Stimulated activated CD8-positive, alpha-beta memory T cell treated with anti-CD3 and anti-CD28 coated beads, Interleukin-4, amount 100 ng/mL, for 1 hour (primary cell): ENCODE data around the gene DRAP1.
"Not testable (repeated sequence)": the region's sequence is repeated elsewhere in the genome, so short reads cannot be mapped to it uniquely, and the experiment has no call there.

Experiments
- DNase-seq, 2 donors: peaks; one replicate each; pipeline ENCODE4 v3.0.0-alpha.2; 2020; ENCODE audit warnings: low read depth in 2 of 2, low spot score in 1 of 2

Gene DRAP1

DNA sequence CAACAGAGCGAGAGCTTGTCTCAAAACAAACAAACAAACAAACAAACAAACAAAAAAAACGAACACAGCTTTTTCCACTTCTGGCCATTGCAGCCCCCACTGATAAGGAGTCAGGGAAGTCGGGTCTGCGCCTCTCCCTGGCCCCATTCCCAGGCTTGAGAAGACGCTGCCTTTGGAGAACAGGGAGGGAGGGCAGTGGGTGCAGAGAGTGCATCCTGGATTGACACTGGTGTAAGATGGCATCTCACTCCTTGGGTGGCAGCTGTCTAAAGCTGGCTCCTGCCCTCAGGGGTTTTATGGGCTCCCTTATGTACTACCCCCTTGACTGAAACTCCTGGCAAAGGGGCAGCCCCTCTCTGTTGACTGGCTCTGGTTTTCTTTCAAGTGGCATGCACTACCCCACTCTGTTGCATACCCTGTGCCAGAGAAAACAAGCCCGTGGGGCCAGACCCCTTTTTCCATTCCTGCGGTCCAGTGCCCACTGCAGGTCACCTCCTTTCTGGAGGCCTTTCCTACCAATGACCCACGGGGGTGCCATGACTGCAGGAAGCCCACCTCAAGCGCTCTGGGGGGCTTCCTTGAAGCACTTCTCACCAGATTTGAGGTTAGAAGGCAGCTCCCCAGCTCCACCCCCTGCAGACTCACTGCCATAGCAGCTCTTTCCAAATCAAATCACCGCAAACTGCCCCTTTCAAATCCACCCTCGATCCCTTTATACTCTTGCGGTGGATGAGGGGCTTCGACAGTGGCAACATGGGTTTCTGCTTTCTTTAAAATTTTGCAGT lies 12.7 kb downstream of the DRAP1 start:
- no peak for DNase-seq

DNA sequence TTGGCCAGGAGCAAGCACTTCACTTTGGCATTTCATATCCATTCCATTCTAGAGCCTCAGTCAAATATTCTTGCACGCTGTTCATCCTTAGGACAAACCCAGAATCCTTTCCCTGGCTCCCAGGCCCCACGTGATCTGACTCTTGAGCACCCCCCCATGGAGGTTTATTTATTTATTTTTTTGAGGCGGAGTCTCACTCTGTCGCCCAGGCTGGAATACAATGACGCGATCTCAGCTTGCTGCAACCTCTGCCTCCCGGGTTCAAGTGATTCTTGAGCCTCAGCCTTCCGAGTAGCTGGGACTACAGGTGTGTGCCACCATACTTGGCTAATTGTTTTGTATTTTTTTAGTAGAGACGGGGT lies 13.3 kb downstream of the DRAP1 start:
- no peak for DNase-seq

DNA sequence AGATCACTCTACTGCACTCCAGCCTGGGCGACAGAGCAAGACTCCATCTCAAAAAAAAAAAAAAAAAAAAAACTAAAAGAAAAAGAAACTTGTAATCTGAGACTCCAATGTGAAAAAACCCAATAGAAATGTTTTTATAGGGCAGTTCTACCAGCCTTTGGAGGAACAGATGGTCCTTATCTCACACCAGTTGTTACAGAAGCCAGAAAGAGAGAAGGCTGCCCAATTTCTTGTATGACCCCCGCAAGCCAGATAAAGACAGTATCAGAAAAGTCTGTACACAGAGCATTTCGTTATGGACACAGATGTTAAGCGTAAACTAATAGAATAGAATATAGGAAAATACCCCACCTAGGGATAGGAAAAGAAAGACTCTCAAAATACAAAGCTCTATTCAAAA lies 14.8 kb downstream of the DRAP1 start:
- no peak for DNase-seq

DNA sequence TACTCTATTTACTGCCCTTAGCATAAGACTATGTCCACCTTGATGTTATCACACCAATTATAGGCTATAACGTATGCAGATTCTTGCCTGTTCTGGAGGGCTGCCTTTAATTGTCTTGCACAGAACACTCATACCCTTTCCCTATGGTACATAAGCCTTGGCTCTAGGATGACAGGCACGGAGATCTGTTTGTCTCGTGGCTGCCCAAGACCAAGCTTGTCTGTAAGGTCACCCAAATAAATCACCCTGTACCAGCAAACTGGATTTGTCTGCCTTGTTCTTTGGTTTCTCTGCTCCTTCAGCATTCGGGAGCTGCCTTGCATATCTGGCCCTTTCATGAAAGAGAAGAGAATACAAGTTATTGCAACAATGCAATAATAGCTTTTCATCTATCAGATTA lies 18.5 kb downstream of the DRAP1 start:
- no peak for DNase-seq

DNA sequence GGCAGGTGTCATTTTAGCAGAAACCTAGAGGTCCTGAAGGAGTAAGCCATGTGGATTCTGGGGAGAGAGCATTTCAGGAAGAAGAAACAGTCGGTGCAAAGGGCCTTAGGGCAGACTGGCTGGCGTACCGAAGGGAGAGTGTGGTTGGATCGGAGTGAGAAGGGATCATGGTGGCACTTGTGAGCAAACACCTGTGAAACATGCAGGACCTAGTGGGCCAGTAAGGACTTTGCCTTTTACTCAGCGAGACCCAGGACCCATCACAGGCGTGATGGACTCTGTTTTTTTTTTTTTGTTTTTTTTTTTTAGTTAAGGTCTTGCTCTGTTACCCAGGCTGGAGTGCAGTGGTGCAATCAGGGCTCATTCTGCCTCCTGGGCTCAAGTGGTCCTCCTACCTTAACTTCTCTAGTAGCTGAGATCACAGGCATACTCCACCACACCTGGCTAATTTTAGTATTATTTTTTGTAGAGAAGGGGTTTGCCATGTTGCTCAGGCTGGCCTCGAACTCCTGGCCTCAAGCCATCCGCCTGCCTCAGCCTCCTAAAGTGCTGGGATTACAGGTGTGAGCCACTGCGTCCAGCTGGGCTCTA lies 22.6 kb downstream of the DRAP1 start:
- no peak for DNase-seq

DNA sequence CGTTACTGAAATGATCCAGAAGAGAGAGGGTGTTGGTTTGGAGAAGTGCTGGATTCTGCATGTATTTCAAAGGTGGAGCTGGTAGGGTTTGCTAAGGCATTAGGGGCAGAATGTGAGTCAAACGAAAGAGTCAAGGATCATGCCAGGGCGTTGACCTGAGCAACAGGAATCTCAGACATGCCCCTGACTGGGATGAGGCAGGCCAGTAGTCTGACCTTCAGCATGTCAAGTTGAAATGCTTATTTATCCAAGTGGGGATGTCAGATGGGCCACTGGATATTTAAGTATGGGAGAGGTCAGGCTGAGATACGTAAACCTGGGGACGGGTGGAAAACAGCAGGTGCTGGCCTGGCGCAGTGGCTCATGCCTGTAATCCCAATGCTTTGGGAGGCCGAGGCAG lies 23.3 kb downstream of the DRAP1 start:
- DNase-seq: no peak

DNA sequence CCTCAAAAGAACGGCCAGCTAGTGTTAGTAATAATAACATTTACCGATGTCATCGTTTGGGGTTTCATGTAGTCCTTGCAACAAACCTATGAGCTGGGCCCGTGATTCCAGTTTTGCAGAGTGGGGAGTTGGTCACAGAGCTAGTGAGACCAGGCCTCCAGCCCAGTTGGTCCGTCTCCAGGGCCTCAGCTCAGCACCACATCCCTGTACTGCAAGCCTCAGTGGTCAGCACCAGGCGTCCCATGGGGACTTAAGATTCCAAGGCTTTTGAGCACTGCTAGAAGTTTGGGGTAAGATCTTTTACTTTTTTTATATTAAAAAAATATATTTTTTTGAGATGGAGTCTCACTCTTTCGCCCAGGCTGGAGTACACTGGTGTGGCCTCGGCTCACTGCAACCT lies 25.0 kb downstream of the DRAP1 start:
- no peak for DNase-seq

DNA sequence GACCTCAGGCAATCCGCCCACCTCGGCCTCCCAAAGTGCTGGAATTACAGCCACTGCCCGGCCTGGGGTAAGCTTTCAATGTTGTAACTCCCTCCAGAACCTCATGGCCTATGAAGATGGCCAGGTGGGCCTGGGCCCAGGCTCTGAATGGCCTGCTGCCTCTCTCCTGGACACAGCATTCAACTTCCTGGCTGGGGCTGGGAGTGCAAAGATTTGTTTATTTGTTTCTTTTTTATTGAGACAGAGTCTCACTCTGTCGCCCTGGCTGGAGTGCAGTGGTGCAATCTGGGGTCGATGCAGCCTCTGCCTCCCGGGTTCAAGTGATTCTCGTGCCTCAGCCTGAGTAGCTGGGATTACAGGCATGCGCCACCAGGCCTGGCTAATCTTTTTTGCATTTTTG lies 25.5 kb downstream of the DRAP1 start:
- no peak for DNase-seq

DNA sequence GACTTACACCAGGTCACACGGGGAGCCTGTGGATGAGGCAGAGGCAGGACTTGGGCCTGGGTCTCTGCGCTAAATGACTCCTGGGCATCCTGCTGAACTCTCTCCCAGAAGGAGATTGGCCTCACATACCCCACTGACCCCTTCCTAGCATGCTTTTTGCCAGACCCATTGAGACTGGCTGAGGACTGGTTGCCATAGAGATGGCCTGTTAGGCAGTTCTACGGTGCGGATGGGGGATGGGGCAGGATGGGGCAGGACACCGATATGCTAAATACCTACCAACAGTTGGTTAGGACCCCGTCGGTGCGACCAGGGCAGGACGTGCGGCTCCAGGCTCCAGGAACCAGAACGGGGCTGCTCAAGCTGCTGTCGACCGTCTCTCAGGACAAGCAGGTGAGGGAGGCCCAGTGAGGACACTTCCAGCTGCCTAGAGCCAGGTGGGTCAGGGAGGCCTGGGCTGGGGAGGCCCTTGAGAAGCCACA lies 26.2 kb downstream of the DRAP1 start, which contains the start of gene TSGA10IP:
TSS of gene TSGA10IP (plus strand) at position 51 of the 482 bp plus-strand sequence. CDS start at position 247, 196 bp downstream.
- DNase-seq: no peak

DNA sequence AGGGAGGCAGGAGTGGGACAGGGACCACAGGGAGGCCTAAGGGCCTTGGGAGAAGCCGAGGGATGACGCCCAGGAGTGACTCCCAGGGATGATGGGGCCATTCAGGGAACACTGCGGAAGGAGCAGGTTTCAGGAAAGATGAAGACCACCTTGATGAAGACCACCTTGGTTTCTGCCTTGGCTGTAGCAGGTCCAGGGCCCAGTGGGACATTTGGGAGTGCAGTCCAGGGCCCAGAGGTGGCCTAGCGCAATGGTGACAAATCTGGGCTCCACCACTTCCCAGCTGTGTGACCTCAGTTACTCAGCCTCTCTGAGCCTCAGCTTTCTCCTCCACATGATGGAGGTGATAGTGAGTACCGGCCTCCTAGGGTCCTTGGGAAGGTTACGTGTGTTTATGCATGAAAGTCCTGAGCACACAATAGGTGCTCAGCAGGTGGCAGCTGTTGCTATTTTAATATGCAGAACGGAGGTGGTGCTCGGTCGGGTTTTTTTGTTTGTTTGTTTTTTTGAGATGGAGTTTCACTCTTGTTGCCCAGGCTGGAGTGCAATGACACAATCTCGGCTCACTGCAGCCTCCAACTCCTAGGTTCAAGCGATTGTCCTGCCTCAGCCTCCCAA lies 26.8 kb downstream of the DRAP1 start:
- DNase-seq: no peak

DNA sequence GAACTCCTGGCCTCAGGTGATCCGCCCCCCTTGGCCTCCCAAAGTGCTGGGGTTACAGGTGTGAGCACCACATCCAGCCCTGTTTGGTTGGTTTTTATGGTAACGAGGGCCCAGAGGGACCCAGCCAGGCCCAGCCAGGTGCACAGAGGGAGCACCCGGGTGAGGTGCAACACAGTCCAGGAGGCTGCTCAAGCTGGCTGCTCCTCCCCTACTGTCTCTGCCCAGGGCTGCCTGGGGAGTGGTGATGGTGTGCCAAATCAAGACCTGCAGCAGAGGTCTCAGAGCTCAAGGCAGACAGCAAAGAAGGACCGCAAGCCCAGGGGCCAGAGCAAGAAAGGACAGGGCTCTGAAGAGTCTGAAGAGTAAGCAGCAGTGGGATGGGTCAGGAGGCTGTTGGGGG lies 27.4 kb downstream of the DRAP1 start:
- DNase-seq: no peak

DNA sequence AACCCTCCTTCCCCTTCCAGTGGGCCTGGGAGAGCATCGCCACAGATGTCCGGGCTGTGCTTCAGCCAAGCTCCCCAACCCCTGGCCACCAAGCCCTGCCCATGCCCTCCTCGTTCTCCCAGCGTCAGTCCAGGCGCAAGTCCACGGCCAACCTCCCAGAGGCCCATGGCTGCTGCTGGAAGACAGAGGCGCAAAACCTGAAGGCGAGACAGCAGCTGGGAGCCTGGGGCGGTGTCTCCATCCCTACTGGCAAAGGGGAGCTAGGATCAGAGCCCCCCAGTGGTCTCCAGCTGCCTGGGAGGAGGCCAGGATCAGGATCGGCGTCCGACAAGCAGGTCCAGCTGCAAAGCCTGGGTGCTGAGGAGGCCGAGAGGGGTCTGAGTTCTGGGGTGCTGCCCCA lies 27.9 kb downstream of the DRAP1 start:
- no peak for DNase-seq

DNA sequence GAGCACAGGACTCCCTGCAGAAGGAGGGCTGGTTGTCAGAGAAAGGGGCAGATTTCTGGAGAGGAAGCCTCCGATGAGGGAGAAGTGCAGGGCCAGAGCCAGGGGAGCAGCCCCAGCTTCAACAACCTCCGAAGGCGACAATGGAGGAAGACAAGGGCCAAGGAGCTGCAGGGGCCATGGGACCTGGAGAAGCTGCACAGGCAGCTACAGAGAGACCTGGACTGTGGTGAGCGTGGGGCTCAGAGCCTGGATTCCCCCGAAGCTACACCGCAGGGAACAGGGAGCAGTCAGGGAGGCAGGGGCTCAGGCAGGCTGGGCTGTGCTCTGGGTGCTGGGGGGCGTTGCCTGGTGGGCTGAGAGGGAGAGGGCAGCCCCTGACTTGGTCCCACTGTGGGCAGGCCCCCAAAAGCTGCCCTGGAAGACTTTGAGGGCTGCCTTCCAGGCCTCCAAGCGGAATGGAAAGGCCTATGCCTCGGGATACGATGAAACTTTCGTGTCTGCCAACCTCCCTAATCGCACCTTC lies 28.4 kb downstream of the DRAP1 start:
- DNase-seq: no peak

DNA sequence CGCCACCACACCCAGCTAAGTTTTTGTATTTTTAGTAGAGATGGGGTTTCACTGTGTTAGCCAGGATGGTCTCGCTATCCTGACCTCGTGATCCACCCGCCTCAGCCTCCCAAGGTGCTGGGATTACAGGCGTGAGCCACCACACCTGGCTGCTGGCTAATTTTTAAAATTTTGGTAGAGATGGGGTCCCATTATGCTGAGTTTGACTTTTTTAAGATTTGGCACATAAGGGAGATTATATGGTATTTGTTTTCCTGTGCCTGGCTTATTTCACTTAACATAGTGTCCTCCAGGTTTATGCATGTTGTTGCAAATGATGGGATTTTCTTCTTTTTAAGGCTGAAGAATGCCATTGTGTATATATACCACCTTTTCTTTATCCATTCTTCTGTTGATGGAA lies 31.5 kb downstream of the DRAP1 start:
- not testable (repeated sequence) for DNase-seq

DNA sequence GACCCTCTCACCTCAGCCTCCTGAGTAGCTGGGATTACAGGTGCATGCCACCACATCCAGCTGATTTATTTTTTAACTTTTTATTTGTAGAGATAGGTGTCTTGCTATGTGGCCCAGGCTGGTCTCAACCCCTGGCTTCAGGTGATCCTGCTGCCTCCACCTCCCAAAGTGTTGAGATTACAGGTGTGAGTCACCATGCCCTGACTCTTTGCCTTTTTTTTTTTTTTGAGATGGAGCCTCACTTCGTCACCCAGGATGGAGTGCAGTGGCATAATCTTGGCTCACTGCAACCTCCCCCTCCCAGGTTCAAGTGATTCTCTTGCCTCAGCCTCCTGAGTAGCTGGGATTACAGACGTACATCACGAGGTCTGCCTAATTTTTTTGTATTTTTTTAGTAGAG lies 32.4 kb downstream of the DRAP1 start:
- not testable (repeated sequence) for DNase-seq

DNA sequence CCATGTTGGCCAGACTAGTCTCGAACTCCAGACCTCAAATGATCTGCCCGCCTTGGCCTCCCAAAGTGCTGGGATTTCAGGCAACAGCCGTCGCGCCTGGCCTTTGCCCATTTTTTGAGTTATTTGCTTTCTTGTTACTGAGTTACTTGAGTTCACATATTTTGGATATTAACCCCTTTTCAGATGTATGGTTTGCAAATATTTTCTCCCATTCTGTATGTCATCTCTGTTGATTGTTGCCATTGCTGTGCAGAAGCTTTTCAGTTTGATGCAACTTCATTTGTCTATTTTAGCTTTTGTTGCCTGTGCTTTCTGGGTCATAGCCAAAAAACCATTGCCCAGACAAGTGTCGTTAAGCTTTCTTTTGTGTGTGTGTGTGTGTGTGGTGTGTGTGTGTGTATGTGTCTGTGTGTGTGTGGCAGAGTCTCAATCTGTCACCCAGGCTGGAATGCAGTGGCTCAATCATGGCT lies 32.9 kb downstream of the DRAP1 start:
- DNase-seq: no peak

DNA sequence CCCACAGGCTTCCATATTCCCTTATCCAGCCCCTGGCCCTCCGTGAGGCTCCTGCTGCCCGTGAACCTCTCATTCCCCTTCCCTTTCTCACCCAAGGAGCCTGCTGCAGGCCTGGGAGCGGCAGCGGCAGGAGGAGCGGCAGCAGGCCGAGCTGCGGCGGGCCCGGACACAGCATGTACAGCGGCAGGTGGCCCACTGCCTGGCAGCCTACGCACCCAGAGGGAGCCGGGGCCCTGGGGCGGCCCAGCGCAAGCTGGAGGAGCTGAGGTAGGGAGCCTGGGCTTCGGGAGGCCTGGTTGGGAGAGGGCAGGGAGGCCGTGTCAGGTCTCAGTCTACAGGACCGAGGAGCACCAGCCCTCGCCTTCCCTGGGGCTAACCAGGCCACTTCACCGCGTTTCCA lies 34.2 kb downstream of the DRAP1 start:
- no peak for DNase-seq

DNA sequence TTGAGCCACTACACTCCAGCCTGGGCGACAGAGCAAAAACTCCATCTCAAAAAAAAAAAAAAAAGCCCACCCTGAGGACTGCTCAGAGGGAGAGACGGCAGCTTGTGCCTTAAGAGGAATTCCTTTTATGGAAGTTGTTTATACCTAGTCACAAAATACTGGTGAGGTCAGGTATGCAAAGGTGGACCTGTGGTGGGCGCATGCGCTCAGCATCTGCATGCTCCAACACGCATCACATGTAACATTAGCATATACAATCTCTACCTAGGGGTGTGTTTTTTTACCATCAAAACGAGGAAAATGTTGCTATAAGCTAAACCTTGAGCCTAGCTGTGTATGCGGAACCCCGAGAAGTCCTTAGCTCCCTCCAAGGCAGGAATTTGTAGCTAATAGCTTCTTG lies 35.5 kb downstream of the DRAP1 start:
- DNase-seq: no peak

DNA sequence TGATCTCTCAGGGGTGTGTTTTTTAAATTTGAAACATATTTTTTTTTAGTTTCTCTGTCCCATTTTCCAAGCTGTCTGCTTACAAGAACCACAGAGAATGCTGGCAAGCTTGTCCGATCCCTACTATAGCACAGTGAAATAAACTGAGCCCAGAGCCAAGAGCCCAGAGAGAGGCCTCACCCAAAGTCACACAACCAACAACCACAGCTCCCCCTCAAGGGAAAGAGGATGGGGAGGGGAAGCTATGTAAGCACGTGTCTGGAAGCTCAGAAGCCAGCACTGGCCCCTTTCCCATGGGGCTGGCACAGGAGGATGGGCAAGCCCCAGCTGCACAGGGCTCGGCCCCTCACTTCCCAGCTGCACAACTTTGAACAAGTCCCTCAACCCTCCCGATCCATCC lies 39.1 kb downstream of the DRAP1 start:
- no peak for DNase-seq

DNA sequence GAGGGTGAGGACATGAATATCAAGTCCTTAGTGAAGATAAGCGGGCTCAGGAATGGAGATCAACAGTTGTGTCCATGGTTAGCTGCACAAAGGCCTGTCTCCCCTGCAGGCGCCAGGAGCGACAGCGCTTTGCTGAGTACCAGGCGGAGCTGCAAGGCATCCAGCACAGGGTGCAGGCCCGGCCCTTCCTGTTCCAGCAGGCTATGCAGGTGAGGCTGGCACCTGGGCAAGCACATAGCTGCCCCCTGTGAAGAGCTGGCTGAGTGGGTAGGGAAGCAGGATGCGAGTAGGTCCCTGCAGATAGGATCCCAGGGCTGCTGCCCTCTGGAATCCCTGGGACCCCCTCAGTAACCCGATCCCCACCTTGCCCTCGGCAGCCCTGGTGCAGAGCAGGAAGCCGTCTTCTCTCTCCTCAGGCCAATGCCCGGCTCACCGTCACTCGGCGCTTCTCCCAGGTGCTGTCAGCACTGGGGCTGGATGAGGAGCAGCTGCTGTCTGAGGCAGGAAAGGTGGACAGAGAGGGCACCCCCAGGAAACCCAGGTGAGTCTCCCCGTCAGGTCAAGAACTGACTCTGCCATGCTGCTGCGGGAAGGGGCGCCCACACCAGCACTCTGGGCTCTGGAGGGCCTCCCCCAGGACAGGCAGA lies 39.7 kb downstream of the DRAP1 start:
- DNase-seq: no peak

DNA sequence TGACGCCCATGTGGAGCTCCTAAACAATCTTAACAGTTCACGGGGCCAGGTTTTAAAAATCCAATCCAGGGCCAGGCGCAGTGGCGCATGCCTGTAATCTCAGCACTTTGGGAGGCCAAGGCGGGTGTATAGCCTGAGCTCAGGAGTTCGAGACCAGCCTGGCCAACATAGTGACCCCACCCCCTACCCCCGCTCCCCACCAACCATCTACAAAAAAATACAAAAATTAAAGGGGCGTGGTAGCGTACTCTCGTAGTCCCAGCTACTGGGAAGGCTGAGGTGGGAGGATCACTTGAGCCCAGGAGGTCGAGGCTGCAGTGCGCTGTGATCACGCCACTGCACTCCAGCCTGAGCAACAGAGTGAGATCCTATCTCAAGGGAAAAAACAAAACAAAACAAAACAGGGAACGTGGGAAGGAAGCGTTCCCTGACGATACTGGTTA lies 41.6 kb downstream of the DRAP1 start:
- no peak for DNase-seq
